ENCODE results near the gene GNAQ.

The GNAQ gene

GRCh38 chr9:77944556-77945243 is 86.9 kb downstream of the GNAQ start:
- peaks cover 28% of the 10 kb centered on the region for H3K4me1 ChIP-seq (ENCODE audit: control insufficient read depth, insufficient read depth, low read length)
- H3K9me3 ChIP-seq (ENCODE audit: control insufficient read depth, insufficient read depth, low read length): no peaks in the 10 kb centered on the region
- H3K9ac ChIP-seq (ENCODE audit: low read depth, low read length): no peak overlapping the region
- no peaks in the 10 kb centered on the region for H3K27me3 ChIP-seq (ENCODE audit: control insufficient read depth, insufficient read depth, low read length)
- no peak overlapping the region for H3K27ac ChIP-seq (ENCODE audit: low read depth, low read length)
- no peak overlapping the region for H3K4me3 ChIP-seq (ENCODE audit: low read depth, low read length)
- no peaks in the 10 kb centered on the region for H3K36me3 ChIP-seq (ENCODE audit: control insufficient read depth, insufficient read depth, low read length)

GRCh38 chr9:77943057-77943456 is 88.6 kb downstream of the GNAQ start:
- no peak overlapping the region for H3K9ac ChIP-seq (ENCODE audit: low read depth, low read length)
- H3K9me3 ChIP-seq (ENCODE audit: control insufficient read depth, insufficient read depth, low read length): no peaks in the 10 kb centered on the region
- no peak overlapping the region for H3K27ac ChIP-seq (ENCODE audit: low read depth, low read length)
- H3K27me3 ChIP-seq (ENCODE audit: control insufficient read depth, insufficient read depth, low read length): no peaks in the 10 kb centered on the region
- H3K36me3 ChIP-seq (ENCODE audit: control insufficient read depth, insufficient read depth, low read length): no peaks in the 10 kb centered on the region
- no peak overlapping the region for H3K4me3 ChIP-seq (ENCODE audit: low read depth, low read length)
- H3K4me1 ChIP-seq (ENCODE audit: control insufficient read depth, insufficient read depth, low read length): peaks cover 27% of the 10 kb centered on the region

- Histone ChIP-seq H3K4me1 (ENCODE audit: control insufficient read depth, insufficient read depth, low read length) (no peaks in the 10 kb centered on the region), H3K9ac (ENCODE audit: low read depth, low read length) (no peak overlapping the region), H3K9me3 (ENCODE audit: control insufficient read depth, insufficient read depth, low read length) (no peaks in the 10 kb centered on the region), H3K27ac (ENCODE audit: low read depth, low read length) (no peak overlapping the region), H3K36me3 (ENCODE audit: control insufficient read depth, insufficient read depth, low read length) (no peaks in the 10 kb centered on the region), H3K4me3 (ENCODE audit: low read depth, low read length) (no peak overlapping the region), H3K27me3 (ENCODE audit: control insufficient read depth, insufficient read depth, low read length) (no peaks in the 10 kb centered on the region)
These were observed 92.4 kb downstream of the GNAQ start for GRCh38 chr9:77939149-77939668.

GRCh38 chr9:77938163-77938562 is 93.4 kb downstream of the GNAQ start:
- no peaks in the 10 kb centered on the region for H3K9me3 ChIP-seq (ENCODE audit: control insufficient read depth, insufficient read depth, low read length)
- H3K9ac ChIP-seq (ENCODE audit: low read depth, low read length): no peak overlapping the region
- H3K4me3 ChIP-seq (ENCODE audit: low read depth, low read length): no peak overlapping the region
- no peaks in the 10 kb centered on the region for H3K36me3 ChIP-seq (ENCODE audit: control insufficient read depth, insufficient read depth, low read length)
- H3K27me3 ChIP-seq (ENCODE audit: control insufficient read depth, insufficient read depth, low read length): no peaks in the 10 kb centered on the region
- H3K4me1 ChIP-seq (ENCODE audit: control insufficient read depth, insufficient read depth, low read length): no peaks in the 10 kb centered on the region
- no peak overlapping the region for H3K27ac ChIP-seq (ENCODE audit: low read depth, low read length)

- Histone ChIP-seq H3K9ac (ENCODE audit: low read depth, low read length) (no peak overlapping the region), H3K27ac (ENCODE audit: low read depth, low read length) (no peak overlapping the region), H3K4me3 (ENCODE audit: low read depth, low read length) (no peak overlapping the region), H3K36me3 (ENCODE audit: control insufficient read depth, insufficient read depth, low read length) (no peaks in the 10 kb centered on the region), H3K27me3 (ENCODE audit: control insufficient read depth, insufficient read depth, low read length) (no peaks in the 10 kb centered on the region), H3K4me1 (ENCODE audit: control insufficient read depth, insufficient read depth, low read length) (no peaks in the 10 kb centered on the region), H3K9me3 (ENCODE audit: control insufficient read depth, insufficient read depth, low read length) (no peaks in the 10 kb centered on the region)
These were observed 95.6 kb downstream of the GNAQ start for GRCh38 chr9:77935974-77936373.

GRCh38 chr9:77935211-77935610 is 96.4 kb downstream of the GNAQ start:
- H3K27me3 ChIP-seq (ENCODE audit: control insufficient read depth, insufficient read depth, low read length): no peaks in the 10 kb centered on the region
- no peaks in the 10 kb centered on the region for H3K9me3 ChIP-seq (ENCODE audit: control insufficient read depth, insufficient read depth, low read length)
- H3K36me3 ChIP-seq (ENCODE audit: control insufficient read depth, insufficient read depth, low read length): no peaks in the 10 kb centered on the region
- H3K9ac ChIP-seq (ENCODE audit: low read depth, low read length): no peak overlapping the region
- H3K27ac ChIP-seq (ENCODE audit: low read depth, low read length): no peak overlapping the region
- H3K4me3 ChIP-seq (ENCODE audit: low read depth, low read length): no peak overlapping the region
- H3K4me1 ChIP-seq (ENCODE audit: control insufficient read depth, insufficient read depth, low read length): no peaks in the 10 kb centered on the region

GRCh38 chr9:77933976-77934375 is 97.6 kb downstream of the GNAQ start:
- Histone ChIP-seq H3K9ac (ENCODE audit: low read depth, low read length) (no peak overlapping the region), H3K27ac (ENCODE audit: low read depth, low read length) (no peak overlapping the region), H3K4me3 (ENCODE audit: low read depth, low read length) (no peak overlapping the region), H3K36me3 (ENCODE audit: control insufficient read depth, insufficient read depth, low read length) (no peaks in the 10 kb centered on the region), H3K27me3 (ENCODE audit: control insufficient read depth, insufficient read depth, low read length) (no peaks in the 10 kb centered on the region), H3K4me1 (ENCODE audit: control insufficient read depth, insufficient read depth, low read length) (no peaks in the 10 kb centered on the region), H3K9me3 (ENCODE audit: control insufficient read depth, insufficient read depth, low read length) (no peaks in the 10 kb centered on the region)

GRCh38 chr9:77933019-77933418 is 98.6 kb downstream of the GNAQ start:
- Histone ChIP-seq H3K36me3 (ENCODE audit: control insufficient read depth, insufficient read depth, low read length) (no peaks in the 10 kb centered on the region), H3K4me1 (ENCODE audit: control insufficient read depth, insufficient read depth, low read length) (no peaks in the 10 kb centered on the region), H3K4me3 (ENCODE audit: low read depth, low read length) (no peak overlapping the region), H3K9ac (ENCODE audit: low read depth, low read length) (no peak overlapping the region), H3K27ac (ENCODE audit: low read depth, low read length) (no peak overlapping the region), H3K9me3 (ENCODE audit: control insufficient read depth, insufficient read depth, low read length) (no peaks in the 10 kb centered on the region), H3K27me3 (ENCODE audit: control insufficient read depth, insufficient read depth, low read length) (no peaks in the 10 kb centered on the region)

- no peaks in the 10 kb centered on the region for H3K27me3 ChIP-seq (ENCODE audit: control insufficient read depth, insufficient read depth, low read length)
- peaks cover 4% of the 10 kb centered on the region; the same call in 1 of the 2 replicates for H3K4me1 ChIP-seq (ENCODE audit: control insufficient read depth, insufficient read depth, low read length)
- H3K9me3 ChIP-seq (ENCODE audit: control insufficient read depth, insufficient read depth, low read length): no peaks in the 10 kb centered on the region
- H3K36me3 ChIP-seq (ENCODE audit: control insufficient read depth, insufficient read depth, low read length): no peaks in the 10 kb centered on the region
- no peak overlapping the region for H3K27ac ChIP-seq (ENCODE audit: low read depth, low read length)
- no peak overlapping the region for H3K9ac ChIP-seq (ENCODE audit: low read depth, low read length)
- H3K4me3 ChIP-seq (ENCODE audit: low read depth, low read length): no peak overlapping the region
These were observed 101.7 kb downstream of the GNAQ start for GRCh38 chr9:77929942-77930341.

GRCh38 chr9:77927265-77927664 is 104.3 kb downstream of the GNAQ start:
- Histone ChIP-seq H3K36me3 (ENCODE audit: control insufficient read depth, insufficient read depth, low read length) (no peaks in the 10 kb centered on the region), H3K27me3 (ENCODE audit: control insufficient read depth, insufficient read depth, low read length) (no peaks in the 10 kb centered on the region), H3K4me1 (ENCODE audit: control insufficient read depth, insufficient read depth, low read length) (peaks cover 5% of the 10 kb centered on the region; the same call in 1 of the 2 replicates), H3K9ac (ENCODE audit: low read depth, low read length) (no peak overlapping the region), H3K27ac (ENCODE audit: low read depth, low read length) (no peak overlapping the region), H3K9me3 (ENCODE audit: control insufficient read depth, insufficient read depth, low read length) (no peaks in the 10 kb centered on the region), H3K4me3 (ENCODE audit: low read depth, low read length) (no peak overlapping the region)

GRCh38 chr9:77926371-77926878 is 105.2 kb downstream of the GNAQ start:
- Histone ChIP-seq H3K36me3 (ENCODE audit: control insufficient read depth, insufficient read depth, low read length) (peaks cover 7% of the 10 kb centered on the region; the same call in 1 of the 2 replicates), H3K27ac (ENCODE audit: low read depth, low read length) (no peak overlapping the region), H3K9ac (ENCODE audit: low read depth, low read length) (no peak overlapping the region), H3K4me3 (ENCODE audit: low read depth, low read length) (no peak overlapping the region), H3K27me3 (ENCODE audit: control insufficient read depth, insufficient read depth, low read length) (no peaks in the 10 kb centered on the region), H3K4me1 (ENCODE audit: control insufficient read depth, insufficient read depth, low read length) (peaks cover 5% of the 10 kb centered on the region; the same call in 1 of the 2 replicates), H3K9me3 (ENCODE audit: control insufficient read depth, insufficient read depth, low read length) (no peaks in the 10 kb centered on the region)
